ENCODE data around the gene OCLN.

Gene OCLN

GRCh38 chr5:69516769-69517168 lies 24.2 kb downstream of the OCLN start:
- DNase-seq (ENCODE audit: extremely low spot score) = no peak
- CTCF ChIA-PET = no interaction called here
- POLR2A ChIA-PET = interaction anchor here (1.9 to 2.0 kb wide), 2 partner anchors 13 to 24 kb away, joined by 6 to 7 read pairs; partner anchors contain the start of gene OCLN
- TF ChIP-seq HDGF (IDR thresholded peaks at IDR 0.05; ENCODE audit: borderline replicate concordance) (no peak), PKNOX1 (IDR thresholded peaks at IDR 0.05) (peak; percentile 29; the same call in 1 of the 2 replicates)

- POLR2A ChIA-PET = interaction anchor here (1.0 to 2.0 kb wide), 3 partner anchors 14 to 25 kb away, joined by 3 to 7 read pairs (median 6); partner anchors contain the start of gene OCLN
- TF ChIP-seq SUZ12 (IDR thresholded peaks at IDR 0.05) (no peak), TARDBP (IDR thresholded peaks at IDR 0.05) (no peak), ELF4 (IDR thresholded peaks at IDR 0.05) (no peak), CTBP1 (IDR thresholded peaks at IDR 0.05; ENCODE audit: borderline replicate concordance) (0 out of 2 replicates have a peak, but pooled peaks have one; percentile 53), BHLHE40 (IDR thresholded peaks at IDR 0.05; ENCODE audit: borderline replicate concordance) (no peak), NFRKB (IDR thresholded peaks at IDR 0.05) (no peak), FOXA1 (IDR thresholded peaks at IDR 0.05) (0 out of 2 replicates have a peak, but pooled peaks have one; percentile 48), PKNOX1 (IDR thresholded peaks at IDR 0.05) (0 out of 2 replicates have a peak, but pooled peaks have one; percentile 20), FOXK2 (IDR thresholded peaks at IDR 0.05) (no peak), ZNF384 (IDR thresholded peaks at IDR 0.05) (peak; percentile 54), SP1 (IDR thresholded peaks at IDR 0.05) (no peak), L3MBTL2 (conservative IDR thresholded peaks at IDR 0.05) (0 out of 2 replicates have a peak, but pooled peaks have one; percentile 9), HDGF (IDR thresholded peaks at IDR 0.05; ENCODE audit: borderline replicate concordance) (no peak), LEF1 (IDR thresholded peaks at IDR 0.05; ENCODE audit: borderline replicate concordance) (no peak), FOXM1 (IDR thresholded peaks at IDR 0.05; ENCODE audit: borderline replicate concordance) (no peak), ARNT (IDR thresholded peaks at IDR 0.05) (no peak)
- peak; percentile 21 for DNase-seq (ENCODE audit: extremely low spot score)
- CTCF ChIA-PET = no interaction called here
These were observed 25.2 kb downstream of the OCLN start for GRCh38 chr5:69517763-69518212.

GRCh38 chr5:69519285-69519684 lies 26.7 kb downstream of the OCLN start:
- no peak for TF ChIP-seq ELF4 (IDR thresholded peaks at IDR 0.05)
- no peak for TF ChIP-seq FOXK2 (IDR thresholded peaks at IDR 0.05)
- TF ChIP-seq TARDBP (IDR thresholded peaks at IDR 0.05) = no peak
- DNase-seq (ENCODE audit: extremely low spot score) = no peak
- ChIA-PET POLR2A (no interaction called here), CTCF (interaction anchor here (0.6 to 0.8 kb wide), 2 partner anchors 12 to 184 kb away, joined by 3 read pairs; no protein-coding TSS in a partner anchor)

GRCh38 chr5:69522035-69522434 lies 29.4 kb downstream of the OCLN start:
- TF ChIP-seq BHLHE40 (IDR thresholded peaks at IDR 0.05; ENCODE audit: borderline replicate concordance) (no peak), FOXK2 (IDR thresholded peaks at IDR 0.05) (no peak), LEF1 (IDR thresholded peaks at IDR 0.05; ENCODE audit: borderline replicate concordance) (no peak), FOXM1 (IDR thresholded peaks at IDR 0.05; ENCODE audit: borderline replicate concordance) (no peak), ZNF384 (IDR thresholded peaks at IDR 0.05) (no peak), HDGF (IDR thresholded peaks at IDR 0.05; ENCODE audit: borderline replicate concordance) (no peak), PKNOX1 (IDR thresholded peaks at IDR 0.05) (no peak), SUZ12 (IDR thresholded peaks at IDR 0.05) (no peak), CTBP1 (IDR thresholded peaks at IDR 0.05; ENCODE audit: borderline replicate concordance) (no peak), ARNT (IDR thresholded peaks at IDR 0.05) (no peak), TARDBP (IDR thresholded peaks at IDR 0.05) (no peak), L3MBTL2 (conservative IDR thresholded peaks at IDR 0.05) (no peak), SP1 (IDR thresholded peaks at IDR 0.05) (no peak)
- POLR2A ChIA-PET = interaction anchor here (0.7 kb wide), 1 partner anchor 54 kb away, joined by 3 read pairs; no protein-coding TSS in a partner anchor
- CTCF ChIA-PET = no interaction called here
- DNase-seq (ENCODE audit: extremely low spot score) = no peak

- ChIA-PET CTCF (no interaction called here), POLR2A (no interaction called here)
- TF ChIP-seq FOXK2 (IDR thresholded peaks at IDR 0.05) = no peak
- TF ChIP-seq ELF4 (IDR thresholded peaks at IDR 0.05) = no peak
- no peak for TF ChIP-seq NFRKB (IDR thresholded peaks at IDR 0.05)
- no peak for TF ChIP-seq FOXM1 (IDR thresholded peaks at IDR 0.05; ENCODE audit: borderline replicate concordance)
- TF ChIP-seq CTBP1 (IDR thresholded peaks at IDR 0.05; ENCODE audit: borderline replicate concordance) = no peak
- TF ChIP-seq HDGF (IDR thresholded peaks at IDR 0.05; ENCODE audit: borderline replicate concordance) = no peak
- no peak for TF ChIP-seq PKNOX1 (IDR thresholded peaks at IDR 0.05)
- no peak for TF ChIP-seq L3MBTL2 (conservative IDR thresholded peaks at IDR 0.05)
- no peak for TF ChIP-seq BHLHE40 (IDR thresholded peaks at IDR 0.05; ENCODE audit: borderline replicate concordance)
- TF ChIP-seq SP1 (IDR thresholded peaks at IDR 0.05) = no peak
- TF ChIP-seq FOXA1 (IDR thresholded peaks at IDR 0.05) = no peak
- TF ChIP-seq SUZ12 (IDR thresholded peaks at IDR 0.05) = no peak
- TF ChIP-seq LEF1 (IDR thresholded peaks at IDR 0.05; ENCODE audit: borderline replicate concordance) = no peak
- no peak for TF ChIP-seq TARDBP (IDR thresholded peaks at IDR 0.05)
- TF ChIP-seq ZNF384 (IDR thresholded peaks at IDR 0.05) = no peak
- no peak for TF ChIP-seq ARNT (IDR thresholded peaks at IDR 0.05)
- DNase-seq (ENCODE audit: extremely low spot score) = no peak
These were observed 32.9 kb downstream of the OCLN start for GRCh38 chr5:69525490-69525889.

GRCh38 chr5:69526660-69527059 lies 34.1 kb downstream of the OCLN start:
- TF ChIP-seq PKNOX1 (IDR thresholded peaks at IDR 0.05) = no peak
- TF ChIP-seq SP1 (IDR thresholded peaks at IDR 0.05) = no peak
- TF ChIP-seq ZNF384 (IDR thresholded peaks at IDR 0.05) = no peak
- no peak for TF ChIP-seq CTBP1 (IDR thresholded peaks at IDR 0.05; ENCODE audit: borderline replicate concordance)
- TF ChIP-seq FOXM1 (IDR thresholded peaks at IDR 0.05; ENCODE audit: borderline replicate concordance) = no peak
- no peak for TF ChIP-seq ARNT (IDR thresholded peaks at IDR 0.05)
- no peak for TF ChIP-seq SUZ12 (IDR thresholded peaks at IDR 0.05)
- TF ChIP-seq FOXK2 (IDR thresholded peaks at IDR 0.05) = no peak
- POLR2A ChIA-PET = no interaction called here
- CTCF ChIA-PET = interaction anchor here (0.5 kb wide), 1 partner anchor 159 kb away, joined by 3 read pairs; no protein-coding TSS in a partner anchor
- no peak for DNase-seq (ENCODE audit: extremely low spot score)
